ENCODE data around the gene LRRTM1. TPM values are rescaled to one million over a fixed set of nuclear protein-coding genes. Genes with fewer than 3 reads are reported as not detected.

LRRTM1 gene
- total and polyA plus RNA-seq, 2 of the 8 experiments (the other 6 are each of a cell fraction or from before 2014, with no cell fraction given) = 1.4 to 2.3 TPM

GRCh38 chr2:80252294-80252986 is 52.1 kb downstream of the LRRTM1 start:
- Histone ChIP-seq H3K23me2 (ENCODE audit: low read depth, low read length) (no peaks in the 10 kb centered on the region), H2BK20ac (ENCODE audit: low read length) (no peak overlapping the region), H3K56ac (replicated peaks; ENCODE audit: insufficient read length, low read depth, low read length) (no peak overlapping the region), H2BK5ac (ENCODE audit: low read depth, low read length) (no peak overlapping the region), H2BK120ac (replicated peaks; ENCODE audit: low read depth, low read length) (no peak overlapping the region), H4K91ac (replicated peaks; ENCODE audit: insufficient read length, low read length) (no peak overlapping the region), H2BK12ac (ENCODE audit: low read depth, low read length) (no peak overlapping the region), H3K9ac (replicated peaks in 1 of 4; ENCODE audit: extremely low read depth in 1 of 4, low read depth in 3 of 4, low read length in 3 of 4) (no peak overlapping the region), H3K9me3 (ENCODE audit: insufficient read depth in 2 of 2, low read depth in 1 of 2, low read length in 1 of 2) (no peaks in the 10 kb centered on the region), H3K4me3 (ENCODE audit: extremely low read depth in 1 of 4, insufficient read depth in 2 of 4, low read depth in 3 of 4, low read length in 4 of 4) (no peak overlapping the region), H4K8ac (ENCODE audit: extremely low read depth, insufficient read depth, low read length) (no peak overlapping the region), H3K27me3 (replicated peaks in 1 of 4; ENCODE audit: control insufficient read depth in 3 of 4, extremely low read depth in 1 of 4, insufficient read depth in 3 of 4, low read length in 3 of 4) (no peaks in the 10 kb centered on the region), H3K4me1 (replicated peaks in 1 of 4; ENCODE audit: control insufficient read depth in 3 of 4, insufficient read depth in 4 of 4, low read length in 3 of 4) (peaks cover 0 to 4% (median 2%) of the 10 kb centered on the region in 4 experiments; a peak in 1 of 7 replicates), H3K36me3 (ENCODE audit: control insufficient read depth in 2 of 4, insufficient read depth in 4 of 4, low read length in 3 of 4) (no peaks in the 10 kb centered on the region), H3K79me1 (ENCODE audit: low read depth, low read length) (no peaks in the 10 kb centered on the region), H3K4me2 (ENCODE audit: insufficient read depth in 1 of 2, low read depth in 2 of 2, low read length in 2 of 2) (no peak overlapping the region), H3K18ac (ENCODE audit: extremely low read depth, low read length) (no peak overlapping the region), H2BK15ac (ENCODE audit: low read length) (no peak overlapping the region), H4K5ac (ENCODE audit: insufficient read length, low read depth, low read length) (no peak overlapping the region), H2AFZ (ENCODE audit: low read length) (no peak overlapping the region), H3K4ac (replicated peaks; ENCODE audit: insufficient read length, low read depth, low read length) (no peak overlapping the region), H3K14ac (ENCODE audit: insufficient read length) (no peak overlapping the region), H3K27ac (ENCODE audit: low read depth, low read length) (no peak overlapping the region), H3K23ac (ENCODE audit: insufficient read length) (no peak overlapping the region), H4K20me1 (replicated peaks in 1 of 2; ENCODE audit: control insufficient read depth in 1 of 2, insufficient read depth in 2 of 2, low read length in 2 of 2) (no peaks in the 10 kb centered on the region), H3K79me2 (ENCODE audit: control insufficient read depth in 1 of 2, insufficient read depth in 2 of 2, low read length in 2 of 2) (no peaks in the 10 kb centered on the region), H2AK5ac (ENCODE audit: low read depth, low read length) (no peak overlapping the region)
- ChIA-PET CTCF (ENCODE audit: partially characterized antibody) (interaction anchor here (1.4 kb wide), 1 partner anchor 13 kb away, joined by 8 read pairs; no protein-coding TSS in a partner anchor), POLR2A (ENCODE audit: partially characterized antibody) (no interaction called here)
- FAIRE-seq (no peak), DNase-seq (ENCODE audit: low read depth in 1 of 2, low spot score in 2 of 2) (no peak)
- WGBS, 2 experiments (ENCODE audit: extremely low coverage in 1 of 2, insufficient coverage in 1 of 2, insufficient read length in 1 of 2, insufficient replicate concordance in 2 of 2, low coverage in 1 of 2, low lambda C conversion rate in 2 of 2, missing lambda C conversion rate in 1 of 2) = 94 to 100% methylated on average over 1 to 7 of the region's 7 CpGs
- TF ChIP-seq HDAC2 (IDR thresholded peaks at IDR 0.05; ENCODE audit: borderline replicate concordance in 1 of 2, low read depth in 2 of 2, low read length in 2 of 2) (no peak), SIN3A (conservative IDR thresholded peaks at IDR 0.05 in 1 of 2, IDR thresholded peaks at IDR 0.05 in 1 of 2; ENCODE audit: low read depth in 1 of 2, low read length in 2 of 2) (no peak), GABPA (IDR thresholded peaks at IDR 0.05; ENCODE audit: borderline replicate concordance, insufficient read depth, low read length) (no peak), EGR1 (IDR thresholded peaks at IDR 0.05; ENCODE audit: borderline replicate concordance, low read depth, low read length) (no peak), KDM5A (IDR thresholded peaks at IDR 0.05; ENCODE audit: low read length) (no peak), SRF (IDR thresholded peaks at IDR 0.05; ENCODE audit: low read depth, low read length) (no peak), PHF8 (conservative IDR thresholded peaks at IDR 0.05; ENCODE audit: low read depth, low read length) (no peak), TAF1 (IDR thresholded peaks at IDR 0.05; ENCODE audit: low read depth, low read length) (no peak), CHD2 (IDR thresholded peaks at IDR 0.05; ENCODE audit: low read length) (no peak), RBBP5 (IDR thresholded peaks at IDR 0.05; ENCODE audit: borderline replicate concordance, low read depth, low read length) (no peak), SP4 (IDR thresholded peaks at IDR 0.05; ENCODE audit: low read length) (no peak), NANOG (IDR thresholded peaks at IDR 0.05; ENCODE audit: insufficient read depth, low read depth, low read length, poor library complexity, severe bottlenecking) (no peak), ASH2L (IDR thresholded peaks at IDR 0.05; ENCODE audit: low read length) (no peak)
